HG03378 (cell line): Measurements from ENCODE around the gene SRRM2.

Experiments
- ATAC-seq: cut with Tn5 transposase; IDR thresholded peaks from one replicate; pipeline ENCODE4 v1.9.1; 2021; ENCODE audit warnings: mild to moderate bottlenecking, moderate library complexity; ENCODE audit not compliant: unreplicated experiment

The SRRM2 gene

DNA sequence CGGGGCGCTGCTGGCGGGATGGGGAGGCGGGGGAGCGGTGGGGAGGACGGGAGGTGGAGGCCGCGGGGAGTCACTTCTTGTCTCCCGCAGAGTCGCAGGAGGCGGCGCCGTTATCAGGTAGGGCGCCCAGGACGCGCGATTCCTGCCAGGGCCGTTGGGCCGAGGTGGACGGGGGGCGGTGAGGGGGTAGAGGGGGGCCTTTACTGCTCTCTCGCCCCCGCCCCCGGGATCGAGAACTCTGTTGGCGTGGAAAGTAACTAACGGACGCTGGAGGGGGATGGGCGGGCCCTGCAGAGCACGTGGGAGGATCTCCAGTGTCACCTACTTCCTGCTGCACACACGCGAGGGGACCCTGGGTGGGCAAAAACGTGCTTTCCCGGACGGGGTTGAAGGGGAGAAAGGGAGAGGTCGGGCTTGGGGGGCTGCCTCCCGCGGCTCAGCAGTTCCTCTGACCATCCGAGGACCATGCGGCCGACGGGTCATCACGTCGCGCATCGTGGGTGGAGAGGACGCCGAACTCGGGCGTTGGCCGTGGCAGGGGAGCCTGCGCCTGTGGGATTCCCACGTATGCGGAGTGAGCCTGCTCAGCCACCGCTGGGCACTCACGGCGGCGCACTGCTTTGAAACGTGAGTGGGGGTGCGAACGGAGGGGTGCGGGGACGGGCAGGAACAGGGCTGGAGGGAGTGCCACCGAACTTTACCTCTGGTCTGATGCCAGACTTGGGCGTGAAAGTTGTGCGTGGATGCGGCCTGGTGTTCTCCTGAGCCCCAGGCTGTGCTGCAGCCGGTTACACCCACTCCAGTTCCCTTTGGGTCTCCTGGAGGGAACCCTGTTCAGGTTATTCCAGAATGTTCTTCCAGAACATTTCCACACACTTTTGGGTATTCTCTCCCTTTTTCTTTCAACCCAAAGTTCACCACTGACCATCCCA, 65.2 kb downstream of the SRRM2 start:
- ATAC-seq, result no peak

DNA sequence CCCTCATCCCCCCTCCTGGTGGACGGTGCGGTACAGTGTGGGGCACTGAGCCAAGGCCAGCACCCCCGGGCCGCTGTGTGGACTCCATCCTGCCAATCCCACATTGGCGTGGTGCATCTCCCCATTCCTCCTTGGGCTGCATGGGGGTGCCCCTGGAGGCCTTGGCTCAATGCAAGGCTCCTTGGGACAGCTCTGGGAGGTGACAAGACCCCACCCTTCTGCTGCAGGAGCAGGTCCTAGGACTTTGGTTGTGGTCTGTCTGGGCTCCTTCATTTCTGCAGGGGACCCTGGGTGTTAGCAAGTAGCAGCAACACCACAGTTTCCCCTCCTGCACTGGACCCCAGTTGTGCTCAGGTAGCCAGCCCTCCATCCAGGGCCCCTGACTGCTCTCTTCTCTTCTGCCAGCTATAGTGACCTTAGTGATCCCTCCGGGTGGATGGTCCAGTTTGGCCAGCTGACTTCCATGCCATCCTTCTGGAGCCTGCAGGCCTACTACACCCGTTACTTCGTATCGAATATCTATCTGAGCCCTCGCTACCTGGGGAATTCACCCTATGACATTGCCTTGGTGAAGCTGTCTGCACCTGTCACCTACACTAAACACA, 65.9 kb downstream of the SRRM2 start:
- ATAC-seq, result no peak

GRCh38 chr16:2819179-2819938, 66.9 kb downstream of the SRRM2 start:
- ATAC-seq, result no peak

GRCh38 chr16:2819939-2820835, 67.7 kb downstream of the SRRM2 start:
- ATAC-seq, result no peak
